Cardiac muscle cell (in vitro differentiated cells and primary cell): Measurements from ENCODE around the gene SLC5A1. TPM values are rescaled to one million over a fixed set of nuclear protein-coding genes. Genes with fewer than 3 reads are reported as not detected.

Experiments used
- DNase-seq, 2 donors: peaks; one replicate each; pipeline versions ENCODE4 v3.0.0 to v3.0.0-alpha.2; 2010 to 2017; ENCODE audit warnings: low read depth in 1 of 2, low spot score in 1 of 2
- H3K27ac ChIP-seq: fragments of 200-600 bp; sonication (generic); 2 replicates; pipeline ENCODE4 v1.5.1; 2016
- H3K27me3 ChIP-seq: fragments of 200-600 bp; sonication (generic); 2 replicates; pipeline ENCODE4 v1.6.0; 2016; ENCODE audit warnings: control low read depth
- H3K36me3 ChIP-seq: fragments of 200-600 bp; sonication (generic); 2 replicates; pipeline ENCODE4 v1.5.1; 2016; ENCODE audit warnings: control low read depth
- H3K4me1 ChIP-seq: fragments of 200-600 bp; sonication (generic); 2 replicates; pipeline ENCODE4 v1.8.1; 2017; ENCODE audit warnings: low read depth, mild to moderate bottlenecking, mixed run types
- H3K4me3 ChIP-seq: fragments of 200-600 bp; sonication (generic); 2 replicates; pipeline ENCODE4 v1.5.1; 2016; ENCODE audit warnings: mild to moderate bottlenecking
- H3K9me3 ChIP-seq: fragments of 200-600 bp; sonication (generic); 2 replicates; pipeline ENCODE4 v1.5.1; 2017; ENCODE audit warnings: low read depth, mild to moderate bottlenecking, control low read depth
- polyA plus RNA-seq: library from polyadenylated mRNA; unstranded; fragments of >200 nt; fragmentation: Nextera tagmentation; extraction: Ambion mirVana; gene quantifications from 2 replicates; pipeline ENCODE4 v1.2.1, GENCODE V29; 2016
- total RNA-seq: library from RNA; depleted of rRNA; stranded (reverse); fragments of >200 nt; gene quantifications from 2 replicates; pipeline ENCODE4 v1.2.3, GENCODE V29; 2016
- TF ChIP-seq, protein P1 (sequence below): IDR thresholded peaks from 2 replicates; pipeline ENCODE4 v1.5.1; 2012; ENCODE audit warnings: low read depth, mild to moderate bottlenecking, low read length

The SLC5A1 gene
- total and polyA plus RNA-seq, 2 experiments from 2014 or later, result 0.45 to 0.76 TPM

DNA sequence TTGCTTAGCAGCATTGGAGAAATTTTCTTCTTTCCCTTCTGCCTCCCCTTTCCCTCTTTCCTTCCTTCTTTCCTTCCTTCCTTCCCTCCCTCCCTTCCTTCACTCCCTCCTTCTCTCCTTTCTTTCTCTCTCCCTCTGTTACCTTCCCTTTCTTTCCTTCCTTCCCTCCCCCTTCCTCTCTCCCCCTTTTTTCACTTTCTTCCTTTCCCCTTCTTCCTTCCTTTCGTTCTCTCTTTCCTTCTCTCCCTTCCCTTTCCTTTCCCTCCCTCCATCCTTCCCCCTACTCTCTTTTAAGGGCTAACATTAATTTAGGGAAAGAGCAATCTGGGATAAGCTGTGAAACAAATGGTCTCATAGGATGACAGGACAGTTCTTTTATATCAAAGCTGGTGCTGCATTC is 34.1 kb downstream of the SLC5A1 start:
- H3K4me3 ChIP-seq, result no peak overlapping the region
- no peak for DNase-seq
- H3K27me3 ChIP-seq, result peaks cover 8% of the 10 kb centered on the region
- H3K4me1 ChIP-seq, result no peaks in the 10 kb centered on the region
- no peaks in the 10 kb centered on the region for H3K36me3 ChIP-seq
- H3K9me3 ChIP-seq, result no peaks in the 10 kb centered on the region
- H3K27ac ChIP-seq, result no peak overlapping the region
- TF ChIP-seq, protein P1, sequence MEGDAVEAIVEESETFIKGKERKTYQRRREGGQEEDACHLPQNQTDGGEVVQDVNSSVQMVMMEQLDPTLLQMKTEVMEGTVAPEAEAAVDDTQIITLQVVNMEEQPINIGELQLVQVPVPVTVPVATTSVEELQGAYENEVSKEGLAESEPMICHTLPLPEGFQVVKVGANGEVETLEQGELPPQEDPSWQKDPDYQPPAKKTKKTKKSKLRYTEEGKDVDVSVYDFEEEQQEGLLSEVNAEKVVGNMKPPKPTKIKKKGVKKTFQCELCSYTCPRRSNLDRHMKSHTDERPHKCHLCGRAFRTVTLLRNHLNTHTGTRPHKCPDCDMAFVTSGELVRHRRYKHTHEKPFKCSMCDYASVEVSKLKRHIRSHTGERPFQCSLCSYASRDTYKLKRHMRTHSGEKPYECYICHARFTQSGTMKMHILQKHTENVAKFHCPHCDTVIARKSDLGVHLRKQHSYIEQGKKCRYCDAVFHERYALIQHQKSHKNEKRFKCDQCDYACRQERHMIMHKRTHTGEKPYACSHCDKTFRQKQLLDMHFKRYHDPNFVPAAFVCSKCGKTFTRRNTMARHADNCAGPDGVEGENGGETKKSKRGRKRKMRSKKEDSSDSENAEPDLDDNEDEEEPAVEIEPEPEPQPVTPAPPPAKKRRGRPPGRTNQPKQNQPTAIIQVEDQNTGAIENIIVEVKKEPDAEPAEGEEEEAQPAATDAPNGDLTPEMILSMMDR, result no peak

DNA sequence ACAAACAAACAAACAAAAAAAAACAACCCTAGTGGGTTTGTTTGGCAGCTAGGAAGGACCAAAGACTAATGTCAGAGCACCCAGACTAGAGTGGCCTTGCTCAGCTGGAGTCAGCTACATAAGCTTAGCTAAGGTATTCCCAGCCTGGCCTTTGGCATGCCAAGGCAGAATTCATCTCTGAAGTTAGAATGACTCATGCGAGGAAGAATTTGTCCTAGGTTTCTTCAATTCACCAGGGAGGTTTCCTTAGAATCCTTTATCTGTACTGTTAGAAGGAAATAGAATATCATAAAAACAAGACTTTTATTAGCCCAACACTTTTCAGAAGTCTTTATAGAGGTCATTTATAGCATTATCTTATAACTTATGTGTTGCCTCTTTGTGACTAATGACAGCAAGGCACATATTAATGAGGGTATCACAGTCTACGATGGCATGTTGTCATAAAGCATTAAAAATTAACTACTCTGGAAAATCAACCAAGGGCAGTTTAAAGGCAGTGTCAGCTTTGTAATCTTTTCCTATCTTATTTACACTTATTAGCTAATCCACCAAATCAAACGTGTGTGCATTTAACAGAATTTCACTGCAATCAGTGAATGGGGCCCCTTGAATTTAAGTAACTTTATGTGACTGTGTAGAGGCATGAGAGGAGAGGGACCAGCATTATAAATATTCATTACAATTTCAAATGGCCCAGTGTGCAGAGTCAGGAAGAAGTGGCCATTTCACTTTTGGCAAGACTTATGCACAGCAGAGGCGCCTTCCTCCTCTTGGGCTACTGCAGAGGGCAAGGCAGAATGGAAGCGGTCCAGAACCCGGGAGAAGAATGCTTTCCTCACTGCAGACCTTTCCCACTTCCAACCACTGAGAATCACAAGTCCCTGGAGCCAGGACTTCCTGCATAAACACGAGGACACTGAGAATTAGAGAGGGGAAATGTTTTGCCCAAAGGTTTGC is 36.3 kb downstream of the SLC5A1 start:
- TF ChIP-seq, protein P1, result no peak
- DNase-seq, result peak; percentile 37 to 77
- H3K27ac ChIP-seq, result no peak overlapping the region

DNA sequence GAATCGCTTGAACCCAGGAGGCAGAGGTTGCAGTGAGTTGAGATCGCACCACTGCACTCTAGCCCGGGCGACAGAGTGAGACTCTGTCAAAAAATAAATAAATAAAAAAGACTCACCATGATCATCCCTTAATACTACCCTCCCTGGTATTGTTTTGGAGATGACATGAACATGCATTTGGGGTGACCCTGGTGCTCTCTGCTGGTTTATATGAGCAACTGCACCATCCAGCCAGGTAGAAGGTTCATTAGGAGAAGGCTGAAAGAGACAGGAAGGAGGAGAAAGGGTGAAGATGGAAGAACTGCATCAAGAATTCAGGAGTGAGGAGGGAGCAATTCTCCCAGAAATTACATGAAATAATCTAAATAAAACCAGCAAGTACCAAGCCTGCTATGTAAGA is 37.8 kb downstream of the SLC5A1 start:
- H3K9me3 ChIP-seq, result no peaks in the 10 kb centered on the region
- peak; percentile 63 to 77 for DNase-seq
- TF ChIP-seq, protein P1, result peak; percentile 83
- H3K27me3 ChIP-seq, result no peaks in the 10 kb centered on the region
- no peaks in the 10 kb centered on the region for H3K4me1 ChIP-seq
- no peak overlapping the region for H3K4me3 ChIP-seq
- no peaks in the 10 kb centered on the region for H3K36me3 ChIP-seq
- no peak overlapping the region for H3K27ac ChIP-seq

More for the DNA sequence above, 36.3 kb downstream of the SLC5A1 start:
- Histone ChIP-seq H3K9me3 (no peaks in the 10 kb centered on the region), H3K27me3 (peaks cover 8% of the 10 kb centered on the region), H3K4me1 (no peaks in the 10 kb centered on the region), H3K36me3 (no peaks in the 10 kb centered on the region), H3K4me3 (no peak overlapping the region)

DNA sequence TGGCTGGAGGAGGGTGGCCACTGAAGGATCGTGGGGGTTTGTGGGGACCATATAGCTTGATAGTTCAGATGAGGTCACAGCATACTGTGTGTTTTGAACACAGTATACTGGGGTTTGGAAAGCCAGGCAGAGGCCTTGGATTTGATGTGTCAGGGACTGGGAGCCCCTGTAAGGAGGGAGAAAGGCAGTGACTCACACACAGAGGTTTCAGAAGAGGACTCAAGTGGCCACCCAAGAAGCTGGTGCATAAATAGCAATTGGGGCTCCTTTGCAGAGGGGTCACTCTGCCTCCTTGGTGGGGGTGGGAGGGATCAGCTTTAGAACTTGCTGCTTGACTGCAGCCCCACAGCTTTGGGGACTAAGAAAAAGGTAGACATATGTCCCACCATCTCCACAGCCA is 39.3 kb downstream of the SLC5A1 start:
- Histone ChIP-seq H3K27ac (no peak overlapping the region), H3K36me3 (no peaks in the 10 kb centered on the region), H3K4me3 (no peak overlapping the region), H3K9me3 (no peaks in the 10 kb centered on the region), H3K27me3 (peaks cover 5% of the 10 kb centered on the region), H3K4me1 (no peaks in the 10 kb centered on the region)
- DNase-seq, result no peak
- TF ChIP-seq, protein P1, result no peak

- Histone ChIP-seq H3K9me3 (no peaks in the 10 kb centered on the region), H3K27me3 (peaks cover 6% of the 10 kb centered on the region), H3K4me1 (no peaks in the 10 kb centered on the region), H3K36me3 (no peaks in the 10 kb centered on the region), H3K27ac (no peak overlapping the region), H3K4me3 (no peak overlapping the region)
- TF ChIP-seq, protein P1, result no peak
- no peak for DNase-seq
These were observed 39.9 kb downstream of the SLC5A1 start for GRCh38 chr22:32083000-32083399.
